Measurements from ENCODE around the gene ARHGDIB. TPM values are rescaled to one million over a fixed set of nuclear protein-coding genes. Genes with fewer than 3 reads are reported as not detected.

The ARHGDIB gene
- total and polyA plus RNA-seq, 10 of the 15 experiments (the other 5 are each of a cell fraction or from before 2014, with no cell fraction given), result 796 to 2,849 (median 1,346) TPM

DNA sequence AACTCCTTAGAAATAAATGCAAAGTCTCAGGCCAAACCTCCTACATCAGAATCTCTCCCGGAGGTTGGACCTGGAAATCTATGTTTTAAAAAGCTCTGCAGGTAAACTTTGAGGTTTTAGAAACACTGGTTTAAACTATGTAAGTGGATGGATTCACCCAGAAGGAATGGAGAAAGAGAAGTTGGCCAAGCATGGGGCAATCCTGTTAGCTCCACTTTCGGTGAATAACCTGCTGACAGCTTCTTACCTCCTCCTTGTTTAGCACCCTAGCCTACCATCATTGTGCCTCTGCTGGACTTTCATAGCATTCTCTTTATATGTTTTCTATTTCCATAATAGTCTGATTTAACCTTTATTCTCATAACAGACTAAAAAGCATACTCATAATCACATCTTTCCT, 3.0 kb upstream of the ARHGDIB start:
- Histone ChIP-seq H2AFZ (ENCODE audit: control insufficient read depth, low read depth, low read length) (no peak overlapping the region), H3K27ac (ENCODE audit: control insufficient read depth, insufficient read depth) (no peak overlapping the region), H3K27me3 (replicated peaks in 1 of 2; ENCODE audit: control insufficient read depth in 2 of 2, insufficient read depth in 2 of 2, low read length in 1 of 2) (no peaks in the 10 kb centered on the region), H4K20me1 (ENCODE audit: control insufficient read depth, insufficient read depth) (no peaks in the 10 kb centered on the region), H3K9me3 (replicated peaks; ENCODE audit: control insufficient read depth, insufficient read depth, low read length) (no peaks in the 10 kb centered on the region), H3K79me2 (ENCODE audit: control insufficient read depth, insufficient read depth, low read length) (peaks cover 35% of the 10 kb centered on the region), H3K4me3 (no peak overlapping the region), H3K4me2 (ENCODE audit: control insufficient read depth, insufficient read depth) (no peak overlapping the region), H3K4me1 (ENCODE audit: control insufficient read depth, insufficient read depth, low read length) (no peaks in the 10 kb centered on the region; the same call in none of the 2 replicates), H3K36me3 (ENCODE audit: control insufficient read depth in 2 of 2, insufficient read depth in 2 of 2, low read length in 1 of 2) (no peaks in the 10 kb centered on the region), H3K9ac (ENCODE audit: control insufficient read depth, insufficient read depth, low read length) (no peak overlapping the region)
- ChIA-PET RAD21 (ENCODE audit: unreplicated experiment) (no interaction called here), SMC1A (ENCODE audit: uncharacterized antibody, unreplicated experiment) (interaction anchor here (1.2 to 3.3 kb wide), 4 partner anchors 16 to 30 kb away, joined by 3 to 14 read pairs (median 4); no protein-coding TSS in a partner anchor), POLR2A (interaction anchor here (0.7 kb wide), 1 partner anchor 16 kb away, joined by 3 read pairs; no protein-coding TSS in a partner anchor), CTCF (no interaction called here)
- no TSS peak for BruUV-seq (replicated peaks)
- TF ChIP-seq YBX1 (IDR thresholded peaks at IDR 0.05), result no peak
- in situ Hi-C loops (cut with MboI), result loop anchor here (25.0 kb wide), 1 partner anchor 577 kb away; no protein-coding TSS in a partner anchor
- WGBS (ENCODE audit: insufficient coverage, insufficient replicate concordance, low lambda C conversion rate, missing lambda C conversion rate), result 21% methylated on average over 2 of the region's 2 CpGs
- intact Hi-C loops (cut with micrococcal nuclease; ENCODE audit: unreplicated experiment), result no loop called here
- DNase-seq (ENCODE audit: low read depth, low spot score), result no peak
- ATAC-seq, result no peak
- no peak for FAIRE-seq

DNA sequence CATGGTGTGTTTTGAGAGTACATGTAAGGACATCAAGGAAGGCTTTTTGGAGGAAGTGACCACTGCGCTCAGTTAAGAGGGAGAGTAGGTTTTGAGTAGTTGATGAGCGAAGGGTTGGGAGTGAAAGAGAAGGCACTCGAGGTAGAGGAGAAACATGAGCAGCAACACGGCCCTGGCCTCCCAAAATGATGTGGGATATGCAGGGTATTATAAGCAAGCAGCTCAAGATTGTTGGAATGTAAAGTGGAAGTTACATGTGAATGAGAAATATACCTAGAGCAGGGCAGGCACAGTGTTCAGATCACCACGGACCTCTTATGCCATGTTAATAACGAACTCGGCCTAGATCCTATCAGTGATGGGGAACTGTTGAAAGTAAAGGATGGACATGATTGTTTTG, 2.1 kb upstream of the ARHGDIB start:
- no peaks in the 10 kb centered on the region; the same call in none of the 2 replicates for H3K4me1 ChIP-seq (ENCODE audit: control insufficient read depth, insufficient read depth, low read length)
- H4K20me1 ChIP-seq (ENCODE audit: control insufficient read depth, insufficient read depth), result no peaks in the 10 kb centered on the region
- CTCF ChIA-PET, result interaction anchor here (2.3 to 2.6 kb wide), 2 partner anchors 15 to 32 kb away, joined by 6 to 7 read pairs; no protein-coding TSS in a partner anchor
- H3K4me2 ChIP-seq (ENCODE audit: control insufficient read depth, insufficient read depth), result no peak overlapping the region
- ATAC-seq (no peak), DNase-seq (ENCODE audit: low read depth, low spot score) (no peak), FAIRE-seq (no peak)
- H3K27ac ChIP-seq (ENCODE audit: control insufficient read depth, insufficient read depth), result no peak overlapping the region
- no TSS peak for BruUV-seq (replicated peaks)
- RAD21 ChIA-PET (ENCODE audit: unreplicated experiment), result interaction anchor here (1.0 to 4.7 kb wide), 2 partner anchors 11 to 23 kb away, joined by 3 to 25 read pairs; no protein-coding TSS in a partner anchor
- POLR2A ChIA-PET, result no interaction called here
- in situ Hi-C loops (cut with MboI), result loop anchor here (25.0 kb wide), 1 partner anchor 576 kb away; no protein-coding TSS in a partner anchor
- no peaks in the 10 kb centered on the region for H3K36me3 ChIP-seq (ENCODE audit: control insufficient read depth in 2 of 2, insufficient read depth in 2 of 2, low read length in 1 of 2)
- peak overlapping the region; percentile 43; the same call in 1 of the 2 replicates for H2AFZ ChIP-seq (ENCODE audit: control insufficient read depth, low read depth, low read length)
- SMC1A ChIA-PET (ENCODE audit: uncharacterized antibody, unreplicated experiment), result interaction anchor here (0.6 to 3.3 kb wide), 3 partner anchors 17 to 32 kb away, joined by 4 to 14 read pairs (median 5); no protein-coding TSS in a partner anchor
- H3K27me3 ChIP-seq (replicated peaks in 1 of 2; ENCODE audit: control insufficient read depth in 2 of 2, insufficient read depth in 2 of 2, low read length in 1 of 2), result no peaks in the 10 kb centered on the region
- H3K9ac ChIP-seq (ENCODE audit: control insufficient read depth, insufficient read depth, low read length), result no peak overlapping the region
- intact Hi-C loops (cut with micrococcal nuclease; ENCODE audit: unreplicated experiment), result no loop called here
- H3K4me3 ChIP-seq, result no peak overlapping the region
- WGBS (ENCODE audit: insufficient coverage, insufficient replicate concordance, low lambda C conversion rate, missing lambda C conversion rate), result 78% methylated on average over 7 of the region's 7 CpGs
- H3K9me3 ChIP-seq (replicated peaks; ENCODE audit: control insufficient read depth, insufficient read depth, low read length), result no peaks in the 10 kb centered on the region
- peaks cover 44% of the 10 kb centered on the region for H3K79me2 ChIP-seq (ENCODE audit: control insufficient read depth, insufficient read depth, low read length)
- TF ChIP-seq GABPA (IDR thresholded peaks at IDR 0.05; ENCODE audit: low read depth) (no peak), CHD4 (IDR thresholded peaks at IDR 0.05) (no peak), ESRRA (IDR thresholded peaks at IDR 0.05; ENCODE audit: low read length) (no peak), ZNF622 (IDR thresholded peaks at IDR 0.05) (no peak), ZNF207 (IDR thresholded peaks at IDR 0.05; ENCODE audit: borderline replicate concordance) (no peak), RELA (IDR thresholded peaks at IDR 0.05; ENCODE audit: borderline replicate concordance, partially characterized antibody) (no peak)
- TF ChIP-seq, protein P1, sequence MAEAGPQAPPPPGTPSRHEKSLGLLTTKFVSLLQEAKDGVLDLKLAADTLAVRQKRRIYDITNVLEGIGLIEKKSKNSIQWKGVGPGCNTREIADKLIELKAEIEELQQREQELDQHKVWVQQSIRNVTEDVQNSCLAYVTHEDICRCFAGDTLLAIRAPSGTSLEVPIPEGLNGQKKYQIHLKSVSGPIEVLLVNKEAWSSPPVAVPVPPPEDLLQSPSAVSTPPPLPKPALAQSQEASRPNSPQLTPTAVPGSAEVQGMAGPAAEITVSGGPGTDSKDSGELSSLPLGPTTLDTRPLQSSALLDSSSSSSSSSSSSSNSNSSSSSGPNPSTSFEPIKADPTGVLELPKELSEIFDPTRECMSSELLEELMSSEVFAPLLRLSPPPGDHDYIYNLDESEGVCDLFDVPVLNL (IDR thresholded peaks at IDR 0.05; ENCODE audit: low read depth, low read length), result no peak
- TF ChIP-seq, protein P2, sequence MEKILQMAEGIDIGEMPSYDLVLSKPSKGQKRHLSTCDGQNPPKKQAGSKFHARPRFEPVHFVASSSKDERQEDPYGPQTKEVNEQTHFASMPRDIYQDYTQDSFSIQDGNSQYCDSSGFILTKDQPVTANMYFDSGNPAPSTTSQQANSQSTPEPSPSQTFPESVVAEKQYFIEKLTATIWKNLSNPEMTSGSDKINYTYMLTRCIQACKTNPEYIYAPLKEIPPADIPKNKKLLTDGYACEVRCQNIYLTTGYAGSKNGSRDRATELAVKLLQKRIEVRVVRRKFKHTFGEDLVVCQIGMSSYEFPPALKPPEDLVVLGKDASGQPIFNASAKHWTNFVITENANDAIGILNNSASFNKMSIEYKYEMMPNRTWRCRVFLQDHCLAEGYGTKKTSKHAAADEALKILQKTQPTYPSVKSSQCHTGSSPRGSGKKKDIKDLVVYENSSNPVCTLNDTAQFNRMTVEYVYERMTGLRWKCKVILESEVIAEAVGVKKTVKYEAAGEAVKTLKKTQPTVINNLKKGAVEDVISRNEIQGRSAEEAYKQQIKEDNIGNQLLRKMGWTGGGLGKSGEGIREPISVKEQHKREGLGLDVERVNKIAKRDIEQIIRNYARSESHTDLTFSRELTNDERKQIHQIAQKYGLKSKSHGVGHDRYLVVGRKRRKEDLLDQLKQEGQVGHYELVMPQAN (conservative IDR thresholded peaks at IDR 0.05), result no peak
- TF ChIP-seq, protein P3, sequence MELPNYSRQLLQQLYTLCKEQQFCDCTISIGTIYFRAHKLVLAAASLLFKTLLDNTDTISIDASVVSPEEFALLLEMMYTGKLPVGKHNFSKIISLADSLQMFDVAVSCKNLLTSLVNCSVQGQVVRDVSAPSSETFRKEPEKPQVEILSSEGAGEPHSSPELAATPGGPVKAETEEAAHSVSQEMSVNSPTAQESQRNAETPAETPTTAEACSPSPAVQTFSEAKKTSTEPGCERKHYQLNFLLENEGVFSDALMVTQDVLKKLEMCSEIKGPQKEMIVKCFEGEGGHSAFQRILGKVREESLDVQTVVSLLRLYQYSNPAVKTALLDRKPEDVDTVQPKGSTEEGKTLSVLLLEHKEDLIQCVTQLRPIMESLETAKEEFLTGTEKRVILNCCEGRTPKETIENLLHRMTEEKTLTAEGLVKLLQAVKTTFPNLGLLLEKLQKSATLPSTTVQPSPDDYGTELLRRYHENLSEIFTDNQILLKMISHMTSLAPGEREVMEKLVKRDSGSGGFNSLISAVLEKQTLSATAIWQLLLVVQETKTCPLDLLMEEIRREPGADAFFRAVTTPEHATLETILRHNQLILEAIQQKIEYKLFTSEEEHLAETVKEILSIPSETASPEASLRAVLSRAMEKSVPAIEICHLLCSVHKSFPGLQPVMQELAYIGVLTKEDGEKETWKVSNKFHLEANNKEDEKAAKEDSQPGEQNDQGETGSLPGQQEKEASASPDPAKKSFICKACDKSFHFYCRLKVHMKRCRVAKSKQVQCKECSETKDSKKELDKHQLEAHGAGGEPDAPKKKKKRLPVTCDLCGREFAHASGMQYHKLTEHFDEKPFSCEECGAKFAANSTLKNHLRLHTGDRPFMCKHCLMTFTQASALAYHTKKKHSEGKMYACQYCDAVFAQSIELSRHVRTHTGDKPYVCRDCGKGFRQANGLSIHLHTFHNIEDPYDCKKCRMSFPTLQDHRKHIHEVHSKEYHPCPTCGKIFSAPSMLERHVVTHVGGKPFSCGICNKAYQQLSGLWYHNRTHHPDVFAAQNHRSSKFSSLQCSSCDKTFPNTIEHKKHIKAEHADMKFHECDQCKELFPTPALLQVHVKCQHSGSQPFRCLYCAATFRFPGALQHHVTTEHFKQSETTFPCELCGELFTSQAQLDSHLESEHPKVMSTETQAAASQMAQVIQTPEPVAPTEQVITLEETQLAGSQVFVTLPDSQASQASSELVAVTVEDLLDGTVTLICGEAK (IDR thresholded peaks at IDR 0.05; ENCODE audit: borderline replicate concordance), result no peak

Data from GM12878 (cell line).